HepG2 (cell line): Measurements from ENCODE around the gene TOR2A.

Source experiments
- NR2F2 ChIP-seq: IDR thresholded peaks from 2 replicates; pipeline ENCODE4 v1.6.1; 2012; ENCODE audit warnings: low read depth, inconsistent platforms, borderline replicate concordance
- PATZ1 ChIP-seq: sonication (generic); formaldehyde crosslinking; IDR thresholded peaks from 2 replicates; pipeline ENCODE4 v1.4.0; 2020; ENCODE audit warnings: missing genetic modification reagents
- POLR2A ChIP-seq, 2 experiments: IDR thresholded peaks; 2 replicates each; pipeline ENCODE4 v1.6.1; 2011; ENCODE audit warnings: low read depth in 2 of 2, low read length in 2 of 2, mild to moderate bottlenecking in 1 of 2, moderate library complexity in 1 of 2; ENCODE audit not compliant: insufficient read depth in 1 of 2
- WIZ ChIP-seq: sonication (generic); formaldehyde crosslinking; IDR thresholded peaks from 2 replicates; pipeline ENCODE4 v1.5.1; 2020; ENCODE audit warnings: mild to moderate bottlenecking, missing genetic modification reagents
- ZNF589 ChIP-seq: sonication (generic); formaldehyde crosslinking; conservative IDR thresholded peaks from 2 replicates; pipeline ENCODE4 v1.8.0; 2022; ENCODE audit warnings: mild to moderate bottlenecking, moderate library complexity, missing genetic modification reagents

DNA sequence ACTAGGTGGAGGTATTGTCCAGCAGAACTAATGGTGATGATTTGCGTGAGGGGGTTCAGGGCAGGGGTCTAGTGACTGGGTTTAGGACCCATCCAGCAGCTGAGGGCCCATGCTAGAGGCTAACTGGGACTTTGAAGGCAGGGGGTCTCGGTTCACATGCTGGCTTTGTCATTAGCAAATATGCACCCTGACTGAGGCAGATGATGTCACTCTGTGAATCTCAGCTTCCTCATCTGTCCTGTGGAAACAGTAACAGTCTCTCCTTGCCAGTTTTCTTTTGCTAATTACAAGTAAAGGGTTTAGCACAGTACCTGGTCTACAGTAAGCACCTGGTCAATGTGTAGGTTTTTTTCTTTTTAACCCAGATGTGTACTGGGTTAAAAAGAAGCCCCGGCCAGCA is 38.2 kb upstream of the TOR2A start:
- no peak for TF ChIP-seq WIZ (CRISPR knock-in tag)
- no peak for TF ChIP-seq PATZ1 (CRISPR knock-in tag)
- no peak for TF ChIP-seq NR2F2
- no peak for TF ChIP-seq ZNF589 (CRISPR knock-in tag)
- TF ChIP-seq POLR2A (IDR thresholded peaks at IDR 0.05; ENCODE audit: insufficient read depth in 1 of 2, low read depth in 2 of 2, low read length in 2 of 2), result no peak
